Measurements from ENCODE around the gene SH3D19. TPM values are rescaled to one million over a fixed set of nuclear protein-coding genes. Genes with fewer than 3 reads are reported as not detected.
A peak's percentile ranks its signal among the peaks of the same experiment; 100 is the strongest.
"Not testable (repeated sequence)": the region's sequence is repeated elsewhere in the genome, so short reads cannot be mapped to it uniquely, and the experiment has no call there.

Gene SH3D19
- total RNA-seq, 6 donors from 2014 or later, result 91.2 to 225 (median 103) TPM

- 89 to 96% methylated on average over 4 of the region's 4 CpGs for WGBS, 2 donors
- no peak for ATAC-seq (ENCODE audit: low FRiP score in 2 of 2)
- no peak overlapping the region for H3K27ac ChIP-seq
Measured at GRCh38 chr4:151257704-151258103, 67.7 kb downstream of the SH3D19 start.

GRCh38 chr4:151256134-151256533 is 69.3 kb downstream of the SH3D19 start:
- WGBS, 2 donors, result 67 to 79% methylated on average over 2 of the region's 2 CpGs
- DNase-seq, result no peak
- H3K27ac ChIP-seq, result no peak overlapping the region

More at GRCh38 chr4:151257704-151258103, 67.7 kb downstream of the SH3D19 start:
- H3K27me3 ChIP-seq, result no peaks in the 10 kb centered on the region
- no peak for DNase-seq
- peaks cover 0 to 4% (median 0%) of the 10 kb centered on the region in 4 donors for H3K4me1 ChIP-seq
- no peaks in the 10 kb centered on the region for H3K36me3 ChIP-seq
- TF ChIP-seq POLR2A (IDR thresholded peaks at IDR 0.05) (no peak), EP300 (IDR thresholded peaks at IDR 0.05) (no peak), POLR2AphosphoS5 (IDR thresholded peaks at IDR 0.05) (no peak), CTCF (IDR thresholded peaks at IDR 0.05) (no peak)
- no peaks in the 10 kb centered on the region for H3K9me3 ChIP-seq
- H3K4me3 ChIP-seq, result no peak overlapping the region

GRCh38 chr4:151255680-151256079 is 69.7 kb downstream of the SH3D19 start:
- 84 to 85% methylated on average over 10 to 16 of the region's 17 CpGs for WGBS, 2 donors

More at GRCh38 chr4:151256134-151256533, 69.3 kb downstream of the SH3D19 start:
- Histone ChIP-seq H3K4me3 (no peak overlapping the region), H3K4me1 (peaks cover 0 to 6% (median 2%) of the 10 kb centered on the region in 4 donors), H3K9me3 (no peaks in the 10 kb centered on the region), H3K27me3 (no peaks in the 10 kb centered on the region), H3K36me3 (no peaks in the 10 kb centered on the region)
- no peak for TF ChIP-seq EP300 (IDR thresholded peaks at IDR 0.05)
- no peak for TF ChIP-seq POLR2AphosphoS5 (IDR thresholded peaks at IDR 0.05)
- TF ChIP-seq CTCF (IDR thresholded peaks at IDR 0.05), result no peak
- no peak for TF ChIP-seq POLR2A (IDR thresholded peaks at IDR 0.05)
- no peak for ATAC-seq (ENCODE audit: low FRiP score in 2 of 2)

GRCh38 chr4:151255226-151255625 is 70.2 kb downstream of the SH3D19 start:
- not testable (repeated sequence) for H3K27ac ChIP-seq; H3K9me3 ChIP-seq; H3K4me3 ChIP-seq; H3K27me3 ChIP-seq; ATAC-seq (ENCODE audit: low FRiP score in 2 of 2); H3K36me3 ChIP-seq; H3K4me1 ChIP-seq
- peak in 1 of 2 donors; percentile 63 for DNase-seq
- 95% methylated on average over 7 of the region's 28 CpGs; no CpG with 5 or more reads in 1 of the 2 donors for WGBS, 2 donors

More at GRCh38 chr4:151255680-151256079, 69.7 kb downstream of the SH3D19 start:
- ATAC-seq (ENCODE audit: low FRiP score in 2 of 2); H3K27ac ChIP-seq; H3K27me3 ChIP-seq; H3K9me3 ChIP-seq; H3K36me3 ChIP-seq; H3K4me3 ChIP-seq; H3K4me1 ChIP-seq: not testable (repeated sequence)
- peak in 1 of 2 donors; percentile 51 for DNase-seq

GRCh38 chr4:151251603-151252304 is 73.7 kb downstream of the SH3D19 start:
- Histone ChIP-seq H3K9me3 (no peaks in the 10 kb centered on the region), H3K36me3 (no peaks in the 10 kb centered on the region), H3K4me1 (peaks cover 0 to 6% (median 2%) of the 10 kb centered on the region in 4 donors), H3K4me3 (no peak overlapping the region), H3K27ac (no peak overlapping the region), H3K27me3 (no peaks in the 10 kb centered on the region)
- ATAC-seq (ENCODE audit: low FRiP score in 2 of 2), result no peak
- no peak for DNase-seq
- WGBS, 2 donors, result 29 to 36% methylated on average over 2 of the region's 2 CpGs
- TF ChIP-seq EP300 (IDR thresholded peaks at IDR 0.05) (no peak), POLR2A (IDR thresholded peaks at IDR 0.05) (no peak), CTCF (IDR thresholded peaks at IDR 0.05) (no peak), POLR2AphosphoS5 (IDR thresholded peaks at IDR 0.05) (no peak)

GRCh38 chr4:151250706-151251105 is 74.7 kb downstream of the SH3D19 start:
- H3K4me1 ChIP-seq, result peaks cover 0 to 6% (median 2%) of the 10 kb centered on the region in 4 donors
- DNase-seq (no peak), ATAC-seq (ENCODE audit: low FRiP score in 2 of 2) (no peak)
- no peak overlapping the region for H3K4me3 ChIP-seq
- H3K9me3 ChIP-seq, result no peaks in the 10 kb centered on the region
- H3K36me3 ChIP-seq, result no peaks in the 10 kb centered on the region
- WGBS, 2 donors, result 76 to 82% methylated on average over 5 of the region's 5 CpGs
- TF ChIP-seq EP300 (IDR thresholded peaks at IDR 0.05) (no peak), CTCF (IDR thresholded peaks at IDR 0.05) (no peak), POLR2AphosphoS5 (IDR thresholded peaks at IDR 0.05) (no peak), POLR2A (IDR thresholded peaks at IDR 0.05) (no peak)
- no peak overlapping the region for H3K27ac ChIP-seq
- H3K27me3 ChIP-seq, result no peaks in the 10 kb centered on the region
